ENCODE results near the gene TSC22D2.

Gene TSC22D2

GRCh38 chr3:150454622-150455021, 46.5 kb downstream of the TSC22D2 start (continued):
- TF ChIP-seq POU6F1 (CRISPR knock-in tag; IDR thresholded peaks at IDR 0.05; ENCODE audit: borderline replicate concordance, low read depth) (no peak), ISL1 (CRISPR knock-in tag; IDR thresholded peaks at IDR 0.05) (no peak), ZFP30 (CRISPR knock-in tag; IDR thresholded peaks at IDR 0.05) (no peak), TCF4 (CRISPR knock-in tag; IDR thresholded peaks at IDR 0.05; ENCODE audit: borderline replicate concordance) (no peak), RARB (CRISPR knock-in tag; IDR thresholded peaks at IDR 0.05) (no peak)

DNA sequence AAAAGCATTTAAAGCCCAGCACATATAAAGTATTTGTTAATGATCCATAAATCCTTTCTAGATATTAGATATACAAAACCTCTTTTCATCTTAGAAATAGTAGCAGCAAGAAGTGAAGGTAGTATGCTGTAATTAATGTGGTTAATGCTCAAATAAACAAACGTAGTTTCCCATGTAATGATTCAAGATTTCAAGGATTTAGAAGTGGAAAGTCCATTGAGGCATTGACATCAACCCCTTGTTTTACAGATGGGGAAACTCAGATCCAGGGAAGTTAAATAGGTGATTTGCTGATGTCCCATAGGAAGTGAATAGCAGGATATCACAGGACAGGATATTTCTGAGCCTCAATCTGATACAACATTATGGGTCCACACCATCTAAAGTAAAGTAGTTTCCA, 47.2 kb downstream of the TSC22D2 start:
- no peak for ATAC-seq
- no peak for TF ChIP-seq PPARA (CRISPR knock-in tag; IDR thresholded peaks at IDR 0.05; ENCODE audit: borderline replicate concordance)
- no peak for TF ChIP-seq GLIS3 (CRISPR knock-in tag; IDR thresholded peaks at IDR 0.05)
- TF ChIP-seq, protein P1, sequence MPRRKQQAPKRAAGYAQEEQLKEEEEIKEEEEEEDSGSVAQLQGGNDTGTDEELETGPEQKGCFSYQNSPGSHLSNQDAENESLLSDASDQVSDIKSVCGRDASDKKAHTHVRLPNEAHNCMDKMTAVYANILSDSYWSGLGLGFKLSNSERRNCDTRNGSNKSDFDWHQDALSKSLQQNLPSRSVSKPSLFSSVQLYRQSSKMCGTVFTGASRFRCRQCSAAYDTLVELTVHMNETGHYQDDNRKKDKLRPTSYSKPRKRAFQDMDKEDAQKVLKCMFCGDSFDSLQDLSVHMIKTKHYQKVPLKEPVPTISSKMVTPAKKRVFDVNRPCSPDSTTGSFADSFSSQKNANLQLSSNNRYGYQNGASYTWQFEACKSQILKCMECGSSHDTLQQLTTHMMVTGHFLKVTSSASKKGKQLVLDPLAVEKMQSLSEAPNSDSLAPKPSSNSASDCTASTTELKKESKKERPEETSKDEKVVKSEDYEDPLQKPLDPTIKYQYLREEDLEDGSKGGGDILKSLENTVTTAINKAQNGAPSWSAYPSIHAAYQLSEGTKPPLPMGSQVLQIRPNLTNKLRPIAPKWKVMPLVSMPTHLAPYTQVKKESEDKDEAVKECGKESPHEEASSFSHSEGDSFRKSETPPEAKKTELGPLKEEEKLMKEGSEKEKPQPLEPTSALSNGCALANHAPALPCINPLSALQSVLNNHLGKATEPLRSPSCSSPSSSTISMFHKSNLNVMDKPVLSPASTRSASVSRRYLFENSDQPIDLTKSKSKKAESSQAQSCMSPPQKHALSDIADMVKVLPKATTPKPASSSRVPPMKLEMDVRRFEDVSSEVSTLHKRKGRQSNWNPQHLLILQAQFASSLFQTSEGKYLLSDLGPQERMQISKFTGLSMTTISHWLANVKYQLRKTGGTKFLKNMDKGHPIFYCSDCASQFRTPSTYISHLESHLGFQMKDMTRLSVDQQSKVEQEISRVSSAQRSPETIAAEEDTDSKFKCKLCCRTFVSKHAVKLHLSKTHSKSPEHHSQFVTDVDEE (CRISPR knock-in tag; IDR thresholded peaks at IDR 0.05): no peak
- TF ChIP-seq TOX (CRISPR knock-in tag; IDR thresholded peaks at IDR 0.05; ENCODE audit: borderline replicate concordance): no peak
- TF ChIP-seq CSDC2 (CRISPR knock-in tag; IDR thresholded peaks at IDR 0.05): no peak
- TF ChIP-seq ZC3H10 (CRISPR knock-in tag; IDR thresholded peaks at IDR 0.05): no peak
- no peak for TF ChIP-seq RARB (CRISPR knock-in tag; IDR thresholded peaks at IDR 0.05)
- TF ChIP-seq ZFP3 (CRISPR knock-in tag; IDR thresholded peaks at IDR 0.05): no peak
- TF ChIP-seq ZNF8 (CRISPR knock-in tag; IDR thresholded peaks at IDR 0.05): no peak
- TF ChIP-seq ARNTL (CRISPR knock-in tag; IDR thresholded peaks at IDR 0.05; ENCODE audit: borderline replicate concordance, low read depth): no peak
- TF ChIP-seq, protein P2, sequence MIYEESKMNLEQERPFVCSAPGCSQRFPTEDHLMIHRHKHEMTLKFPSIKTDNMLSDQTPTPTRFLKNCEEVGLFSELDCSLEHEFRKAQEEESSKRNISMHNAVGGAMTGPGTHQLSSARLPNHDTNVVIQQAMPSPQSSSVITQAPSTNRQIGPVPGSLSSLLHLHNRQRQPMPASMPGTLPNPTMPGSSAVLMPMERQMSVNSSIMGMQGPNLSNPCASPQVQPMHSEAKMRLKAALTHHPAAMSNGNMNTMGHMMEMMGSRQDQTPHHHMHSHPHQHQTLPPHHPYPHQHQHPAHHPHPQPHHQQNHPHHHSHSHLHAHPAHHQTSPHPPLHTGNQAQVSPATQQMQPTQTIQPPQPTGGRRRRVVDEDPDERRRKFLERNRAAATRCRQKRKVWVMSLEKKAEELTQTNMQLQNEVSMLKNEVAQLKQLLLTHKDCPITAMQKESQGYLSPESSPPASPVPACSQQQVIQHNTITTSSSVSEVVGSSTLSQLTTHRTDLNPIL (CRISPR knock-in tag; IDR thresholded peaks at IDR 0.05; ENCODE audit: low read depth): no peak
- TF ChIP-seq ZNF70 (CRISPR knock-in tag; IDR thresholded peaks at IDR 0.05): no peak
- no peak for TF ChIP-seq OSR1 (CRISPR knock-in tag; IDR thresholded peaks at IDR 0.05)
- TF ChIP-seq ZNF565 (CRISPR knock-in tag; conservative IDR thresholded peaks at IDR 0.05; ENCODE audit: low read depth): no peak
- TF ChIP-seq SNAI2 (CRISPR knock-in tag; IDR thresholded peaks at IDR 0.05): no peak
- no peak for TF ChIP-seq TCF4 (CRISPR knock-in tag; IDR thresholded peaks at IDR 0.05; ENCODE audit: borderline replicate concordance)
- no peak for TF ChIP-seq ISL1 (CRISPR knock-in tag; IDR thresholded peaks at IDR 0.05)
- TF ChIP-seq BACH2 (CRISPR knock-in tag; IDR thresholded peaks at IDR 0.05; ENCODE audit: borderline replicate concordance): no peak
- TF ChIP-seq POU6F1 (CRISPR knock-in tag; IDR thresholded peaks at IDR 0.05; ENCODE audit: borderline replicate concordance, low read depth): no peak
- TF ChIP-seq, protein P3, sequence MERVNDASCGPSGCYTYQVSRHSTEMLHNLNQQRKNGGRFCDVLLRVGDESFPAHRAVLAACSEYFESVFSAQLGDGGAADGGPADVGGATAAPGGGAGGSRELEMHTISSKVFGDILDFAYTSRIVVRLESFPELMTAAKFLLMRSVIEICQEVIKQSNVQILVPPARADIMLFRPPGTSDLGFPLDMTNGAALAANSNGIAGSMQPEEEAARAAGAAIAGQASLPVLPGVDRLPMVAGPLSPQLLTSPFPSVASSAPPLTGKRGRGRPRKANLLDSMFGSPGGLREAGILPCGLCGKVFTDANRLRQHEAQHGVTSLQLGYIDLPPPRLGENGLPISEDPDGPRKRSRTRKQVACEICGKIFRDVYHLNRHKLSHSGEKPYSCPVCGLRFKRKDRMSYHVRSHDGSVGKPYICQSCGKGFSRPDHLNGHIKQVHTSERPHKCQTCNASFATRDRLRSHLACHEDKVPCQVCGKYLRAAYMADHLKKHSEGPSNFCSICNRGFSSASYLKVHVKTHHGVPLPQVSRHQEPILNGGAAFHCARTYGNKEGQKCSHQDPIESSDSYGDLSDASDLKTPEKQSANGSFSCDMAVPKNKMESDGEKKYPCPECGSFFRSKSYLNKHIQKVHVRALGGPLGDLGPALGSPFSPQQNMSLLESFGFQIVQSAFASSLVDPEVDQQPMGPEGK (CRISPR knock-in tag; IDR thresholded peaks at IDR 0.05; ENCODE audit: borderline replicate concordance): no peak

GRCh38 chr3:150458001-150458400, 49.9 kb downstream of the TSC22D2 start:
- no peak for ATAC-seq
- TF ChIP-seq ARNTL (CRISPR knock-in tag; IDR thresholded peaks at IDR 0.05; ENCODE audit: borderline replicate concordance, low read depth) (no peak), ZFP30 (CRISPR knock-in tag; IDR thresholded peaks at IDR 0.05) (no peak), RARB (CRISPR knock-in tag; IDR thresholded peaks at IDR 0.05) (no peak), POU6F1 (CRISPR knock-in tag; IDR thresholded peaks at IDR 0.05; ENCODE audit: borderline replicate concordance, low read depth) (no peak), GLIS3 (CRISPR knock-in tag; IDR thresholded peaks at IDR 0.05) (no peak), CSDC2 (CRISPR knock-in tag; IDR thresholded peaks at IDR 0.05) (no peak), TCF4 (CRISPR knock-in tag; IDR thresholded peaks at IDR 0.05; ENCODE audit: borderline replicate concordance) (no peak), OSR1 (CRISPR knock-in tag; IDR thresholded peaks at IDR 0.05) (no peak), TOX (CRISPR knock-in tag; IDR thresholded peaks at IDR 0.05; ENCODE audit: borderline replicate concordance) (no peak), PPARA (CRISPR knock-in tag; IDR thresholded peaks at IDR 0.05; ENCODE audit: borderline replicate concordance) (no peak), ISL1 (CRISPR knock-in tag; IDR thresholded peaks at IDR 0.05) (no peak), ZNF70 (CRISPR knock-in tag; IDR thresholded peaks at IDR 0.05) (no peak), ZNF565 (CRISPR knock-in tag; conservative IDR thresholded peaks at IDR 0.05; ENCODE audit: low read depth) (no peak), SNAI2 (CRISPR knock-in tag; IDR thresholded peaks at IDR 0.05) (no peak)
- TF ChIP-seq, protein P2 (CRISPR knock-in tag; IDR thresholded peaks at IDR 0.05; ENCODE audit: low read depth): no peak
- TF ChIP-seq, protein P3 (CRISPR knock-in tag; IDR thresholded peaks at IDR 0.05; ENCODE audit: borderline replicate concordance): no peak
